Activated T-cell treated with anti-CD3 and anti-CD28 coated beads for 24 hours (primary cell): ENCODE measurements around the gene EML5.
"Not testable (repeated sequence)": the region's sequence is repeated elsewhere in the genome, so short reads cannot be mapped to it uniquely, and the experiment has no call there.

Experiments
- DNase-seq: peaks from one replicate; pipeline ENCODE4 v3.0.0-alpha.2; 2020; ENCODE audit warnings: low read depth

EML5 gene

DNA sequence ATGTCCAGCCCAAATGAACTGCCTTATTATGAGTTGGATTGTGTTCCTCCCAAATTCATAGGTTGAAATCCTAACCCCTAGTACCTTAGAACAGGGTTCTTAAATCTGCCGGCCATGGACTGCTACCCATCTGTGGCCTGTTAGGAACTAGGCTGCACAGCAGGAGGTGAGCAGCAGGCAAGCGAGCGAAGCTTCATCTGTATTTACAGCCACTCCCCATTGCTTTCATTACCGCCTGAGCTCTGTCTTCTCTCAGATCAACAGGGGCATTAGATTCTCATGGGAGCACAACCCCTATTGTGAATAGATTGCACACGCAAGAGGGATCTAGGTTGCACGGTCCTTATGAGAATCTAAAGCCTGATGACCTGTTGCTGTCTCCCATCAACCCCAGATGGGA, 9.8 kb upstream of the EML5 start:
- no peak for DNase-seq

GRCh38 chr14:88799522-88799921, 6.8 kb upstream of the EML5 start:
- DNase-seq: no peak

- no peak for DNase-seq
Measured at GRCh38 chr14:88798156-88798555, 5.4 kb upstream of the EML5 start.

GRCh38 chr14:88793259-88793625, 489 bp upstream of the EML5 start:
- DNase-seq: no peak

DNA sequence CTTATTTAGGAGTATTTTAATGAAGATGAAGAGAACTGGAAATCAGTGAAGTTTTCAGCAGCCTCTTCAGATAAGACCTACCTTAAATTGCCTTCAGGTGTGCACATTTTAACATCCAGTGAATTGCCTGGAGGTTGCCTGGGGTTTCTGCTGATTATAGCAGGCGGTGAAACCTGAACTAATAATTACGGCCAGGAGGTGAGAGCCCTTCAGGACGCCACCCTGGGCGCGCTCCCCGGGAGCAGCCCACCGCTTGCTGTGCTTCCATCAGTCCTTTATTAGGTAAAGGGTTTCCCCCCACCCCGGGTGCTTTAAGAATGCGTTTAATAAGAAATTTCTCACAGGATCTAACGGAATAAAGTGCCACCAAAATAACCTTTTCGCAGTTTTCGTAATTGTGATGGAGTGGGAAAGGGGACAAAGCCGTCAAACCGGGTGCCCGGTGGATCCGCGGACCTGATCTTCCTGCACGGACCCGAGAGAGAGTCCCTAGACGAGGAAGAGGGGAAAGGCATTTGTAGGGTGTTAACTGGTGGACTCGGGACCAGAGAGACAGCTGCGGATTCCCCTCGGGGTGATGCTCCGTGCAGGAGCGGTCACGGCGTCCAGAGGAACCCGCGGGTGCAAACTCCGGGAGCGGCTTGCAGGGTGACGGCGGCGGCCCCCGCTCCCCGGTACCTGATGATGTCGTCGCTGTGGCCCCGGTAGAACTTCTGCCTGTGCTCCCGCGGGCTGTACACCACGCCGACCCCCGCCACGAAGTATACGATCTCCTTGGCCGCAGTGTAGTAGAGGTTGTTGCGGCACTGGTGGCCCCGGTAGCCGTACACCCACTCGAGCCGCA, 902 bp downstream of the EML5 start:
- no peak for DNase-seq

GRCh38 chr14:88791252-88791621, 1.5 kb downstream of the EML5 start:
- DNase-seq: no peak

DNA sequence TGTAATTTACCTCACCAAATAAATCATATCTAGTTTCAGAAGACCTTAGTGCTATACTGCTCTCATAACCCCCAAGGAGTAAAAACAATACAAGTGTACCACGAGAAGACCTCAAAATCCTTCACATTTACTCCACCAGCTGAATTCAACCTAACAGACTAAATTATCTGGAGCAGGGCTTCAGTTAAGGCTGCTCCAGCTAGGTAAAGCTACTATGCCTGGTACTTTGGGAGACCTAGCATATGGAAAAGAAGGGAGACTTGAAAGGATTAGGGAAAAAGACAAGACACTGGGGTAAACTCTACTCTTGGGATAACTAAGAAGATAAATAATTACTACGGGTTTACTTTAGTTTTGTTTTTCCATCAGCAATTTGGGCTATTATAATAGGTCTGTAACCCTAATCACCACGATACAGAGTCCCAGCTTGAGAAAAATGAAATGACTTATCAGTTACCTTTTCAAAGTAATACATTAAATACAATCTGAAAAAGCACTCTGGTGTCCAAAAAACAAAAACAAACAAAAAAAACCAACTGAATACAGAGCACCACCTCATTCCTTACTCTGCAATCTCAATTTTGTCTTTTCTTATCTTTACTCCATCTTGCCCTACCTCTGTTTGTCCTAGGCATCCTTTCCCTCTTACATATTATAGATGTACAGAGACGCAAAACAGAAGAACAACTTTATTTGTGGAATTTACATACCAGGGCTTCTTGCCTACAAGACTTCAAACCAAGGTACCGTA, 2.1 kb downstream of the EML5 start:
- no peak for DNase-seq

DNA sequence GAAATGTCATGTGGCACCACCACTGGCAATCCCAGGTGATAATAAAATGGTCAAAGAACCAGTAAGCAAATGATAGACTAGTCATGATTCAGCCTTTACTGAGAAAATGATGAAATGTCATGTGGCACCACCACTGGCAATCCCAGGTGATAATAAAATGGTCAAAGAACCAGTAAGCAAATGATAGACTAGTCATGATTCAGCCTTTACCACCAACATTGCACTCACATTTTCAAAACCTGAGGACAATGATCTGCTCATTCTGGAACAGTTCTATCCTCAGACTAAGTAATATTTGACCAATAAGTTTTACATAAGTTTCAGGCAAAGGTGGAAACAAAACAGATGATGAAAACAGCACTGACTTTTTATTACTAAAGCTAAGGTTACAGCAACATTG, 3.2 kb downstream of the EML5 start:
- DNase-seq: not testable (repeated sequence)

DNA sequence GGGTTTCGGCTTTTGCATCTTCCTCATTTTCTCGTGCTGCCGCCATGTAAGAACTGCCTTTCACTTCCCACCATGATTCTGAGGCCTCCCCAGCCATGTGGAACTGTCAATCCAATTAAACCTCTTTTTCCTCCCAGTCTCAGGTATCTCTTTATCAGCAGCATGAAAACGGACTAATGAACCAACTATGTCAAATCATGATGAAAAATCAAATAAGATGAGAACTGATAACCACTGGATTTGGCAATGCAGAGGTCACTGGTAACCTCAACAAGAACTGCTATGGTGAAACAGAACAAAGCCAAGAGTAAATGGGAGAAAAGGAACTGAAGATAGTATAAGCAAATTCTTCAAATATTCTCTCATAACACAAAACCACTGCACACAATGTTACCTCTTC, 6.0 kb downstream of the EML5 start:
- DNase-seq: no peak

GRCh38 chr14:88785911-88786310, 6.8 kb downstream of the EML5 start:
- no peak for DNase-seq

GRCh38 chr14:88775532-88775931, 17.2 kb downstream of the EML5 start:
- no peak for DNase-seq

DNA sequence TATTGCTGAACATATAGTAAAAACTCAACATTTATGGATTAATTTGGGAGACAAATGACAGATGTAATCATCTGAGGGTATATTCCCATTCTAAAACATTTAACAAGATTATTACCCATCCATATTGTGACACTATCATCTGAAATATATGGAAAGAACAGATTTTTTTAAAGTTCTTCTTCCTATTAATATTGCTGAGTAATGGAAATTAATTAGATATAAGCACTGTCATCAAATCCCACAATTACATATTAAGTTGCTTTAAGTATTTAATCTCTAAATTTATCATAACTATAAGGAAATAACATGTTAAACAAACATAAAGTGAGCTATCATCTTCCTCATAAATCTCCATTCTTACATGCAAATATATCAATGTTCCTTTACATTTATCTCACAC, 22.0 kb downstream of the EML5 start:
- DNase-seq: no peak

- no peak for DNase-seq
Measured at GRCh38 chr14:88765130-88765529, 27.6 kb downstream of the EML5 start.

GRCh38 chr14:88753873-88754272, 38.9 kb downstream of the EML5 start:
- DNase-seq: no peak

- no peak for DNase-seq
Measured at GRCh38 chr14:88750945-88751344, 41.8 kb downstream of the EML5 start.

GRCh38 chr14:88750413-88750812, 42.3 kb downstream of the EML5 start:
- no peak for DNase-seq

GRCh38 chr14:88749139-88749538, 43.6 kb downstream of the EML5 start:
- DNase-seq: no peak

DNA sequence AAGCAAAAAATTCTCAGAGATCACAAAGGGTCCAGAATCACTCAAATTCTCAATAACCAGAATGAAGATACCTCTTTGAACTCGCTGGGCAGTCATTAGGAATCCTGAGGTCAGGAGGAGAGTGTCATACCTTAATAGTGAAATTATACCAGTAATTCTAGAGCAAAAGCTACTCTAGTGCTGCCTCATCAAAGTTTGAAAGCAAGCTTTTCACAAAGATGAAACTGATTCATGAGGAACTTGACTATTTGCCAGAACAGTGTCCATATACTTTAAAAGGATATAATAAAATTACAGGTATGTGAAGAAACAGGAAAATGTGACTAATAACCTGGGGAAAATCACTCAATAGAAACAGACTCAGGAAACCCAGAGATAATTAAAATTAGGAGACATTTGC, 44.5 kb downstream of the EML5 start:
- no peak for DNase-seq

DNA sequence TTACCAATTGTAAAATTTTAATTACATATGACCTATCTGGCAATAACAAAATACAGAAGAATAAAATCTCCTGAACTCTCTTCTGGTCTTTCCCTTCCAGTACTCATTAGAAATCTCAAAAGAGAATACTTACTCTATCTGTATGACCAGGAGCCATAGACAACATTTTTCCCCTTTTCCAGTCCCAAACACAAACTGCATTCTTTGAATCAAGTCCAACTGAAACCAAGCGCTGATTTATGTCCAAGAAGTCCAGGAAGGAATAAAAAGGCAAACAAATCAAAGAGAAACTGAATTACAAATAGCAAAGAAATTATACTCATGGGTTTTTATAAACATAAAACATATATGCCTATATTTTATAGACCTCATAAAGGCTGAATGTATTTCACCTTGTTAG, 46.7 kb downstream of the EML5 start:
- DNase-seq: no peak

- DNase-seq: no peak
Measured at GRCh38 chr14:88737245-88737644, 55.5 kb downstream of the EML5 start.

DNA sequence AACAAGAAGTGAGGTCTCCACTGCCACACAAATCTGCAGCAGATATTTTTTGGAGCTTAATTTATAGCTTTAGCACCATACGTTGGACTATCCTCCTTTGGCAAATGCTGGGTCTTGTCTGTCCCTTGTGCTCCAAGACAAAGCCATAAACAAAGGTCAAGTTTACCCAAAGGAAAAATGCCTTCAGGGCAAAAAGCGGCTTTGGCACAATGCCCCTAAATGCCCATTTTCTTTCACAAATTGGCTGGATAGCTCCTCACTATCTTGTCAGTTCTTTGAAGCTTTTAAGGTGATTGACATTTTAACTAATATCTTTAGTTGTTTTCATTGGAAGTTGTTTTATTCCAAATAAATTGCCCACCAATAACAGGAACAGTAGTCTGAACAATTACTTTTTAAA, 59.6 kb downstream of the EML5 start:
- DNase-seq: no peak

- DNase-seq: no peak
Measured at GRCh38 chr14:88729159-88729558, 63.6 kb downstream of the EML5 start.

DNA sequence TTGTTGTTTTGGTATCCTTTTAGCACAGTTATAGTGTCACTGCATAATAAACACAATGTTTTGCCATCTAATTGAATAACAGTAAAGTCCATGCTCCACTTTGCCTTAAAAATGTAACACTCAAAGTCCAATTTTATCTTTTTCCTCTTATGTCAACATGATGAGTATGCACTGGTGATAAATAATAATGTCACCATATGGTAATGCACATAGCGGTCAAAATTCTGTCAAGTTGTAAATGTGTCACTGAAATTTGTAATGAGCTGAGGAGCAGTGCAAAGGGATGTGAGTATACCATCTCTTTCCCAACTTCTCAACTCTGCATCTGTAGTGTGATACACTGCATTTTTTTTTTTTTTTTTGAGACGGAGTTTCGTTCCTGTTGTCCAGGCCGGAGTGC, 65.7 kb downstream of the EML5 start:
- DNase-seq: no peak

GRCh38 chr14:88710709-88711108, 82.0 kb downstream of the EML5 start:
- no peak for DNase-seq
